Nephron progenitor cell (in vitro differentiated cells): Measurements from ENCODE around the gene CNTROB.

Experiments
- DNase-seq: peaks from one replicate; pipeline ENCODE4 v3.0.0; 2021
- H3K27ac Mint-ChIP-seq: 2 replicates; pipeline ENCODE4 v1.8.0; 2021; ENCODE audit warnings: mild to moderate bottlenecking, moderate library complexity, mixed read lengths
- H3K27me3 Mint-ChIP-seq: 2 replicates; pipeline ENCODE4 v1.8.0; 2021; ENCODE audit warnings: mild to moderate bottlenecking, low read depth, mixed read lengths; ENCODE audit not compliant: poor library complexity
- H3K36me3 Mint-ChIP-seq: 2 replicates; pipeline ENCODE4 v1.8.0; 2021; ENCODE audit warnings: low read depth, mixed read lengths
- H3K4me1 Mint-ChIP-seq: 2 replicates; pipeline ENCODE4 v1.8.0; 2021; ENCODE audit warnings: mixed read lengths
- H3K4me3 Mint-ChIP-seq: 2 replicates; pipeline ENCODE4 v1.8.0; 2021; ENCODE audit warnings: mild to moderate bottlenecking, moderate library complexity, mixed read lengths
- H3K9me3 Mint-ChIP-seq: 2 replicates; pipeline ENCODE4 v1.8.0; 2021; ENCODE audit warnings: mild to moderate bottlenecking, moderate library complexity, mixed read lengths
- TF ChIP-seq, protein P1 (sequence below): fragments of 200-600 bp; sonication (generic); IDR thresholded peaks from 2 replicates; pipeline ENCODE4 v1.5.0; 2021; ENCODE audit warnings: antibody characterized with exemption

Gene CNTROB

DNA sequence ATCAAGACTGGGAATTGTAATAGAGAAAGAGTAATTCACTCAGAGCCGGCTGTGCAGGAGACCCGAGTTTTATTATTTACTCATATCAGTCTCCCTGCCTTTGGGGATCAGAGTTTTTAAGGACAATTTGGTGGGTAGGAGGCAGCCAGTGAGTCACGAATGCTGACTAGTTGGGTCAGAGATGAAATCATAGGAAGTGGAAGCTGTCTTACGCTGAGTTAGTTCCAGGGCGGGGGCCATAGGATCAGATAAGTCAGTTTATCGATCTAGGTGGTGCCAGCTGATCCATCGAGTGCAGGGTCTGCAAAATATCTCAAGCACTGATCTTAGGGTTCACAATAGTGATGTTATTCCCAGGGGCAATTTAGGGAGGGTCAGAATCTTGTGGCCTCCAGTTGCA lies 50.2 kb downstream of the CNTROB start:
- no peak overlapping the region for H3K4me3 Mint-ChIP-seq
- H3K9me3 Mint-ChIP-seq = peaks cover 2% of the 10 kb centered on the region
- TF ChIP-seq, protein P1, sequence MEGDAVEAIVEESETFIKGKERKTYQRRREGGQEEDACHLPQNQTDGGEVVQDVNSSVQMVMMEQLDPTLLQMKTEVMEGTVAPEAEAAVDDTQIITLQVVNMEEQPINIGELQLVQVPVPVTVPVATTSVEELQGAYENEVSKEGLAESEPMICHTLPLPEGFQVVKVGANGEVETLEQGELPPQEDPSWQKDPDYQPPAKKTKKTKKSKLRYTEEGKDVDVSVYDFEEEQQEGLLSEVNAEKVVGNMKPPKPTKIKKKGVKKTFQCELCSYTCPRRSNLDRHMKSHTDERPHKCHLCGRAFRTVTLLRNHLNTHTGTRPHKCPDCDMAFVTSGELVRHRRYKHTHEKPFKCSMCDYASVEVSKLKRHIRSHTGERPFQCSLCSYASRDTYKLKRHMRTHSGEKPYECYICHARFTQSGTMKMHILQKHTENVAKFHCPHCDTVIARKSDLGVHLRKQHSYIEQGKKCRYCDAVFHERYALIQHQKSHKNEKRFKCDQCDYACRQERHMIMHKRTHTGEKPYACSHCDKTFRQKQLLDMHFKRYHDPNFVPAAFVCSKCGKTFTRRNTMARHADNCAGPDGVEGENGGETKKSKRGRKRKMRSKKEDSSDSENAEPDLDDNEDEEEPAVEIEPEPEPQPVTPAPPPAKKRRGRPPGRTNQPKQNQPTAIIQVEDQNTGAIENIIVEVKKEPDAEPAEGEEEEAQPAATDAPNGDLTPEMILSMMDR = no peak
- DNase-seq = no peak
- peaks cover 67% of the 10 kb centered on the region for H3K27me3 Mint-ChIP-seq
- H3K36me3 Mint-ChIP-seq = no peaks in the 10 kb centered on the region
- no peak overlapping the region for H3K27ac Mint-ChIP-seq
- H3K4me1 Mint-ChIP-seq = peaks cover 1% of the 10 kb centered on the region

DNA sequence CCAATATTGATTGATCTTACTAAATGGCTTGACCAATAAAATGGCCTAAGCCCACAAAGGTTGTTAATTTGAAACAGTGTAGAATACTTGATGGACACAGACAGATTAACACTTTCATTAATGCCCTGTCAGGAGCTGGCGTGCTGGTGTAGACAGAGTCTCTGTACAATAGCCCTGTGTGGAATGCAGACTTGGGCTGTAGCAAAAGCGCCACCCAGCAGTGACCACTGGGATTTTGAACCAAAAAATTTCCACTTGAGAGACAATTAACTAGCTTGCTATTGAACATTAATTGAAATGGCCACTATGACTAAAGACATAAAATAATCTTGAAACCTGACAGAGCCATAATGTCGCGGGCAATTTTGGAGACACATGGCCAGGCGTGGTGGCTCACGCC lies 50.7 kb downstream of the CNTROB start:
- peaks cover 68% of the 10 kb centered on the region for H3K27me3 Mint-ChIP-seq
- no peak overlapping the region for H3K27ac Mint-ChIP-seq

DNA sequence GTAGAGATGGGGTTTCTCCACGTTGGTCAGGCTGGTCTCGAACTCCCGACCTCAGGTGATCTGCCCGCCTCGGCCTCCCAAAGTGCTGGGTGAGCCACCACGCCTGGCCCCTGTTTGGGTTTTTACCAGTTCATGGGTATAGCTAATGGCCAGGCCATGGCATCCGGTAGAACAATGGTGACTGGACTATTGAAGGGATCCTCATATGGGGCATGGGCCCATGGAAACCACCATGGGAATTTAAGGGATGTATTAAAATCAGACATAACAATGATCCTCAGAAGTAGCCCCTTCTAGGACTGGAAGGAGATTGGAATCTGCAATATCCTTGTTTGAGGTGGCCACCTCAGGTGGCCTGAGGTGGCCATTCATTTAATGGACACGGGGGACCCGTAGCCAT lies 52.9 kb downstream of the CNTROB start:
- no peak overlapping the region for H3K4me3 Mint-ChIP-seq
- TF ChIP-seq, protein P1 = no peak
- H3K9me3 Mint-ChIP-seq = no peaks in the 10 kb centered on the region
- peaks cover 60% of the 10 kb centered on the region for H3K27me3 Mint-ChIP-seq
- no peaks in the 10 kb centered on the region for H3K36me3 Mint-ChIP-seq
- DNase-seq = no peak
- no peak overlapping the region for H3K27ac Mint-ChIP-seq
- peaks cover 17% of the 10 kb centered on the region for H3K4me1 Mint-ChIP-seq

More for the DNA sequence above, 50.7 kb downstream of the CNTROB start:
- Mint-ChIP-seq H3K4me1 (peaks cover 6% of the 10 kb centered on the region), H3K36me3 (no peaks in the 10 kb centered on the region), H3K9me3 (no peaks in the 10 kb centered on the region), H3K4me3 (no peak overlapping the region)
- TF ChIP-seq, protein P1 = no peak
- no peak for DNase-seq

DNA sequence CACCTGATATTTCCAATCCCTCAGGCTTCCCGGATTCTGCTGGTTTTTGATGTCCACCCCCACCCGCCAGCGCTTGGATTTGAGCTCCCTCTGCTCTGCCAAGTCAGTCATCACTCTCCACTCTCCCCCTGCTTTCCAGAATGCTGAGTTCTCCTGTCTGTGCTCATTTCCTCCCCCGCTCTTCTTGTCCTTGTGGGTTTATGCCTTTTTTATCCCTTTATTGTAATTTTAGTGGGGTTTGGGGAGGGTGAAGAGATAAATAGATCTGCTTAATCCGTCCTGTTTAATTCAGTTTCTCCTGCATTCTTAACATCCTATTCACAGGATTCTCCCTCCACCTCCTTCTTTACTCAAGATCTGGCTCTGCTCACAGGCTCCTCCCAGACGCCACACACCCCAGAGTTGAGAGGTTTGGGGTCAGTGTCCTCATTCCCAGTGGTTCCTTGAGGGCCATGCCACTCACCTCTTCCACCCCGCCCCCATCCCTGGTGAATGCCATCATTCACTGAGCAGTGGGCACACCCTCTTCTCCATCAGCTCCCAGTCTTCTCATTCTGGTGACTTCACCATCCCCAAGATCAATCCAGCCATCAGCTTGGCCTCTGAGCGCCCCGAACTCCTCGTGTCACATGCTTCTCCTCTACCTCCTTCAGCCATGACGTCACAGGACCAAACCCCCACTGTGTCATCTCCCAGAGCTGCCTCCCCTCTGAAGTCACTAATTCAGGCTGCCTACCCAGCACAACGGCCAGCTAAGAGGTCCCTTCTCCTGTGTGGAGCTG lies 55.3 kb downstream of the CNTROB start:
- TF ChIP-seq, protein P1 = no peak
- Mint-ChIP-seq H3K27ac (no peak overlapping the region), H3K9me3 (peaks cover 10% of the 10 kb centered on the region), H3K27me3 (peaks cover 47% of the 10 kb centered on the region), H3K4me3 (no peak overlapping the region), H3K4me1 (peaks cover 17% of the 10 kb centered on the region), H3K36me3 (no peaks in the 10 kb centered on the region)
- DNase-seq = no peak

DNA sequence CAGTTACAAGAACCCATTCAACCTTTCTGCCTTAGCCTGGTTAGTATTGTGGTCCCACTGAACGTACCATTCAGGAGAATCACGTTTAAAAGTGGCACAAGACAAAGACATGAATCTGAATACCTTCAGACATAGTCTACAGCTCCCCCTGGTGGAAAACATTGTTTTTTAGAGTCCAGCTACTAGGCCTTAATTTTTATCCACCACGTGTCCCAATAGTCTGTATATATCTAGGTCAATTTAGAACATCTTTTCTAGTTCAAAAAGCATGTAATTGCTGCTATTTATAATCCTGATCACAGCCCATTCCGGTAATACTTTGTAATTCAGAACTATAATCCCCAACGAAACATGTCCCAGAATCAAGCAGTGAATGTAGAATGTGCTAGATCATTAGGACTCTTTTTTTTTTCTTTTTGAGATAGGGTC lies 56.8 kb downstream of the CNTROB start:
- TF ChIP-seq, protein P1 = peak; percentile 61

More for the DNA sequence above, 56.8 kb downstream of the CNTROB start:
- Mint-ChIP-seq H3K36me3 (no peaks in the 10 kb centered on the region), H3K4me3 (peak overlapping the region; percentile 75), H3K27me3 (peaks cover 51% of the 10 kb centered on the region), H3K4me1 (peaks cover 17% of the 10 kb centered on the region), H3K27ac (no peak overlapping the region), H3K9me3 (peaks cover 10% of the 10 kb centered on the region)
- peak; percentile 56 for DNase-seq
